ENCODE data around the gene SAMD4B. TPM values are rescaled to one million over a fixed set of nuclear protein-coding genes. Genes with fewer than 3 reads are reported as not detected.

The SAMD4B gene
- total and polyA plus RNA-seq, 10 of the 15 experiments (the other 5 are each of a cell fraction or from before 2014, with no cell fraction given), result 2.4 to 43.3 (median 23.9) TPM

DNA sequence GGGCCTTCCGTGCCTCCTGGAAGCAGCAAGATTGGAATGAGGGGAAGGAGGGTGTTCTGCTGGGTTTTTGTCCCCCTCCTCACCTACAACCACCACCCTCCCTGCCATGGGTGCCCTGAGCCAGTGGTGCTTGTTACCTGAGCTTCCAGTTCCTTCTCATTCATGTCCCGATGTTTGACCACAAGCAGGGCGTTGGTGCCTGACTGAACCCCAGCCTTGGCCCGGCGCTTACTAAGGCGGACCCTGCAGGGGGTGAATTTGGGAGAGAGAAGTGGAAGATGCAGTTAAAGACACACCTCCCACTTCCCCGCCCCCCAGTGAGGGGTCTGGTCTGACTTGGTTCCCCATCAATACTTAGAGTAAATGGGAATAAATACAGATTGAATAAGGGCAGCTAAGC lies 44.3 kb downstream of the SAMD4B start:
- CTCF ChIA-PET, result no interaction called here
- H3K4me2 ChIP-seq (ENCODE audit: control insufficient read depth, insufficient read depth), result no peak overlapping the region
- no peaks in the 10 kb centered on the region for H3K9me3 ChIP-seq (replicated peaks; ENCODE audit: control insufficient read depth, insufficient read depth, low read length)
- H3K9ac ChIP-seq (ENCODE audit: control insufficient read depth, insufficient read depth, low read length), result no peak overlapping the region
- SMC1A ChIA-PET (ENCODE audit: uncharacterized antibody, unreplicated experiment), result interaction anchor here (0.8 kb wide), 1 partner anchor 147 kb away, joined by 3 read pairs; no protein-coding TSS in a partner anchor
- DNase-seq (ENCODE audit: low read depth, low spot score) (no peak), ATAC-seq (no peak), FAIRE-seq (no peak)
- peaks cover 7% of the 10 kb centered on the region for H3K4me1 ChIP-seq (ENCODE audit: control insufficient read depth, insufficient read depth, low read length)
- H3K4me3 ChIP-seq, result no peak overlapping the region
- in situ Hi-C loops (cut with MboI) (no loop called here), intact Hi-C loops (cut with micrococcal nuclease; ENCODE audit: unreplicated experiment) (no loop called here)
- H2AFZ ChIP-seq (ENCODE audit: control insufficient read depth, low read depth, low read length), result no peak overlapping the region
- peaks cover 5 to 21% of the 10 kb centered on the region in 2 experiments for H3K36me3 ChIP-seq (ENCODE audit: control insufficient read depth in 2 of 2, insufficient read depth in 2 of 2, low read length in 1 of 2)
- POLR2A ChIA-PET, result no interaction called here
- WGBS (ENCODE audit: insufficient coverage, insufficient replicate concordance, low lambda C conversion rate, missing lambda C conversion rate), result 97% methylated on average over 7 of the region's 7 CpGs
- peaks cover 16% of the 10 kb centered on the region for H3K79me2 ChIP-seq (ENCODE audit: control insufficient read depth, insufficient read depth, low read length)
- TF ChIP-seq, protein P1, sequence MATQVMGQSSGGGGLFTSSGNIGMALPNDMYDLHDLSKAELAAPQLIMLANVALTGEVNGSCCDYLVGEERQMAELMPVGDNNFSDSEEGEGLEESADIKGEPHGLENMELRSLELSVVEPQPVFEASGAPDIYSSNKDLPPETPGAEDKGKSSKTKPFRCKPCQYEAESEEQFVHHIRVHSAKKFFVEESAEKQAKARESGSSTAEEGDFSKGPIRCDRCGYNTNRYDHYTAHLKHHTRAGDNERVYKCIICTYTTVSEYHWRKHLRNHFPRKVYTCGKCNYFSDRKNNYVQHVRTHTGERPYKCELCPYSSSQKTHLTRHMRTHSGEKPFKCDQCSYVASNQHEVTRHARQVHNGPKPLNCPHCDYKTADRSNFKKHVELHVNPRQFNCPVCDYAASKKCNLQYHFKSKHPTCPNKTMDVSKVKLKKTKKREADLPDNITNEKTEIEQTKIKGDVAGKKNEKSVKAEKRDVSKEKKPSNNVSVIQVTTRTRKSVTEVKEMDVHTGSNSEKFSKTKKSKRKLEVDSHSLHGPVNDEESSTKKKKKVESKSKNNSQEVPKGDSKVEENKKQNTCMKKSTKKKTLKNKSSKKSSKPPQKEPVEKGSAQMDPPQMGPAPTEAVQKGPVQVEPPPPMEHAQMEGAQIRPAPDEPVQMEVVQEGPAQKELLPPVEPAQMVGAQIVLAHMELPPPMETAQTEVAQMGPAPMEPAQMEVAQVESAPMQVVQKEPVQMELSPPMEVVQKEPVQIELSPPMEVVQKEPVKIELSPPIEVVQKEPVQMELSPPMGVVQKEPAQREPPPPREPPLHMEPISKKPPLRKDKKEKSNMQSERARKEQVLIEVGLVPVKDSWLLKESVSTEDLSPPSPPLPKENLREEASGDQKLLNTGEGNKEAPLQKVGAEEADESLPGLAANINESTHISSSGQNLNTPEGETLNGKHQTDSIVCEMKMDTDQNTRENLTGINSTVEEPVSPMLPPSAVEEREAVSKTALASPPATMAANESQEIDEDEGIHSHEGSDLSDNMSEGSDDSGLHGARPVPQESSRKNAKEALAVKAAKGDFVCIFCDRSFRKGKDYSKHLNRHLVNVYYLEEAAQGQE (IDR thresholded peaks at IDR 0.05; ENCODE audit: low read depth, low read length), result no peak
- no peak for TF ChIP-seq SMARCA5 (IDR thresholded peaks at IDR 0.05)
- TF ChIP-seq, protein P2, sequence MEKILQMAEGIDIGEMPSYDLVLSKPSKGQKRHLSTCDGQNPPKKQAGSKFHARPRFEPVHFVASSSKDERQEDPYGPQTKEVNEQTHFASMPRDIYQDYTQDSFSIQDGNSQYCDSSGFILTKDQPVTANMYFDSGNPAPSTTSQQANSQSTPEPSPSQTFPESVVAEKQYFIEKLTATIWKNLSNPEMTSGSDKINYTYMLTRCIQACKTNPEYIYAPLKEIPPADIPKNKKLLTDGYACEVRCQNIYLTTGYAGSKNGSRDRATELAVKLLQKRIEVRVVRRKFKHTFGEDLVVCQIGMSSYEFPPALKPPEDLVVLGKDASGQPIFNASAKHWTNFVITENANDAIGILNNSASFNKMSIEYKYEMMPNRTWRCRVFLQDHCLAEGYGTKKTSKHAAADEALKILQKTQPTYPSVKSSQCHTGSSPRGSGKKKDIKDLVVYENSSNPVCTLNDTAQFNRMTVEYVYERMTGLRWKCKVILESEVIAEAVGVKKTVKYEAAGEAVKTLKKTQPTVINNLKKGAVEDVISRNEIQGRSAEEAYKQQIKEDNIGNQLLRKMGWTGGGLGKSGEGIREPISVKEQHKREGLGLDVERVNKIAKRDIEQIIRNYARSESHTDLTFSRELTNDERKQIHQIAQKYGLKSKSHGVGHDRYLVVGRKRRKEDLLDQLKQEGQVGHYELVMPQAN (conservative IDR thresholded peaks at IDR 0.05), result no peak
- TF ChIP-seq, protein P3, sequence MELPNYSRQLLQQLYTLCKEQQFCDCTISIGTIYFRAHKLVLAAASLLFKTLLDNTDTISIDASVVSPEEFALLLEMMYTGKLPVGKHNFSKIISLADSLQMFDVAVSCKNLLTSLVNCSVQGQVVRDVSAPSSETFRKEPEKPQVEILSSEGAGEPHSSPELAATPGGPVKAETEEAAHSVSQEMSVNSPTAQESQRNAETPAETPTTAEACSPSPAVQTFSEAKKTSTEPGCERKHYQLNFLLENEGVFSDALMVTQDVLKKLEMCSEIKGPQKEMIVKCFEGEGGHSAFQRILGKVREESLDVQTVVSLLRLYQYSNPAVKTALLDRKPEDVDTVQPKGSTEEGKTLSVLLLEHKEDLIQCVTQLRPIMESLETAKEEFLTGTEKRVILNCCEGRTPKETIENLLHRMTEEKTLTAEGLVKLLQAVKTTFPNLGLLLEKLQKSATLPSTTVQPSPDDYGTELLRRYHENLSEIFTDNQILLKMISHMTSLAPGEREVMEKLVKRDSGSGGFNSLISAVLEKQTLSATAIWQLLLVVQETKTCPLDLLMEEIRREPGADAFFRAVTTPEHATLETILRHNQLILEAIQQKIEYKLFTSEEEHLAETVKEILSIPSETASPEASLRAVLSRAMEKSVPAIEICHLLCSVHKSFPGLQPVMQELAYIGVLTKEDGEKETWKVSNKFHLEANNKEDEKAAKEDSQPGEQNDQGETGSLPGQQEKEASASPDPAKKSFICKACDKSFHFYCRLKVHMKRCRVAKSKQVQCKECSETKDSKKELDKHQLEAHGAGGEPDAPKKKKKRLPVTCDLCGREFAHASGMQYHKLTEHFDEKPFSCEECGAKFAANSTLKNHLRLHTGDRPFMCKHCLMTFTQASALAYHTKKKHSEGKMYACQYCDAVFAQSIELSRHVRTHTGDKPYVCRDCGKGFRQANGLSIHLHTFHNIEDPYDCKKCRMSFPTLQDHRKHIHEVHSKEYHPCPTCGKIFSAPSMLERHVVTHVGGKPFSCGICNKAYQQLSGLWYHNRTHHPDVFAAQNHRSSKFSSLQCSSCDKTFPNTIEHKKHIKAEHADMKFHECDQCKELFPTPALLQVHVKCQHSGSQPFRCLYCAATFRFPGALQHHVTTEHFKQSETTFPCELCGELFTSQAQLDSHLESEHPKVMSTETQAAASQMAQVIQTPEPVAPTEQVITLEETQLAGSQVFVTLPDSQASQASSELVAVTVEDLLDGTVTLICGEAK (IDR thresholded peaks at IDR 0.05; ENCODE audit: borderline replicate concordance), result no peak
- no peak for TF ChIP-seq TARDBP (IDR thresholded peaks at IDR 0.05; ENCODE audit: borderline replicate concordance)
- TF ChIP-seq SREBF2 (IDR thresholded peaks at IDR 0.05; ENCODE audit: low read length), result no peak
- TF ChIP-seq TBL1XR1 (IDR thresholded peaks at IDR 0.05; ENCODE audit: low read depth, low read length), result no peak
- no peak for TF ChIP-seq WRNIP1 (IDR thresholded peaks at IDR 0.05; ENCODE audit: borderline replicate concordance, low read depth, low read length)
- no peak for TF ChIP-seq ZNF217 (IDR thresholded peaks at IDR 0.05)
- H3K27ac ChIP-seq (ENCODE audit: control insufficient read depth, insufficient read depth), result no peak overlapping the region
- no peaks in the 10 kb centered on the region for H3K27me3 ChIP-seq (replicated peaks in 1 of 2; ENCODE audit: control insufficient read depth in 2 of 2, insufficient read depth in 2 of 2, low read length in 1 of 2)
- RAD21 ChIA-PET (ENCODE audit: unreplicated experiment), result no interaction called here
- BruUV-seq (replicated peaks), result no TSS peak
- H4K20me1 ChIP-seq (ENCODE audit: control insufficient read depth, insufficient read depth), result no peaks in the 10 kb centered on the region
